Activated T-cell treated with anti-CD3 and anti-CD28 coated beads, Interleukin-2, amount 50 U/mL, for 24 hours (primary cell): Measurements from ENCODE around the gene GRWD1.

Experiments used
- DNase-seq: peaks from one replicate; pipeline ENCODE4 v3.0.0-alpha.2; 2020
- H3K27ac Mint-ChIP-seq: 2 replicates; pipeline ENCODE4 v1.8.0; 2020; ENCODE audit warnings: mild to moderate bottlenecking, mixed read lengths
- H3K27me3 Mint-ChIP-seq: 2 replicates; pipeline ENCODE4 v1.8.0; 2020; ENCODE audit warnings: mixed read lengths
- H3K36me3 Mint-ChIP-seq: 2 replicates; pipeline ENCODE4 v1.8.0; 2020; ENCODE audit warnings: low read depth, mixed read lengths
- H3K4me1 Mint-ChIP-seq: 2 replicates; pipeline ENCODE4 v1.8.0; 2020; ENCODE audit warnings: low read depth, mixed read lengths
- H3K4me3 Mint-ChIP-seq: 2 replicates; pipeline ENCODE4 v1.8.0; 2020; ENCODE audit warnings: mild to moderate bottlenecking, moderate library complexity, mixed read lengths
- H3K9me3 Mint-ChIP-seq: 2 replicates; pipeline ENCODE4 v1.8.0; 2020; ENCODE audit warnings: mixed read lengths

Gene GRWD1

GRCh38 chr19:48415395-48415794 is 30.4 kb upstream of the GRWD1 start:
- peak; percentile 75 for DNase-seq
- Mint-ChIP-seq H3K27me3 (peaks cover 19% of the 10 kb centered on the region), H3K4me3 (peak overlapping the region; percentile 70), H3K9me3 (no peaks in the 10 kb centered on the region), H3K4me1 (peaks cover 28% of the 10 kb centered on the region), H3K27ac (no peak overlapping the region), H3K36me3 (no peaks in the 10 kb centered on the region)

- no peak for DNase-seq
- H3K27ac Mint-ChIP-seq, result no peak overlapping the region
- H3K4me3 Mint-ChIP-seq, result peak overlapping the region; percentile 6
- peaks cover 19% of the 10 kb centered on the region for H3K27me3 Mint-ChIP-seq
- H3K9me3 Mint-ChIP-seq, result no peaks in the 10 kb centered on the region
- H3K4me1 Mint-ChIP-seq, result peaks cover 28% of the 10 kb centered on the region
- H3K36me3 Mint-ChIP-seq, result no peaks in the 10 kb centered on the region
Observed at GRCh38 chr19:48415806-48416221, 30.0 kb upstream of the GRWD1 start.

GRCh38 chr19:48417421-48417820 is 28.4 kb upstream of the GRWD1 start:
- no peaks in the 10 kb centered on the region for H3K9me3 Mint-ChIP-seq
- peaks cover 19% of the 10 kb centered on the region for H3K27me3 Mint-ChIP-seq
- H3K27ac Mint-ChIP-seq, result no peak overlapping the region
- H3K36me3 Mint-ChIP-seq, result no peaks in the 10 kb centered on the region
- H3K4me1 Mint-ChIP-seq, result peaks cover 28% of the 10 kb centered on the region
- DNase-seq, result no peak
- no peak overlapping the region for H3K4me3 Mint-ChIP-seq

GRCh38 chr19:48418317-48419064 is 27.3 kb upstream of the GRWD1 start:
- DNase-seq, result no peak
- Mint-ChIP-seq H3K36me3 (no peaks in the 10 kb centered on the region), H3K27ac (peak overlapping the region; percentile 84), H3K4me1 (peaks cover 28% of the 10 kb centered on the region), H3K27me3 (peaks cover 19% of the 10 kb centered on the region), H3K4me3 (peak overlapping the region; percentile 55), H3K9me3 (no peaks in the 10 kb centered on the region)

DNA sequence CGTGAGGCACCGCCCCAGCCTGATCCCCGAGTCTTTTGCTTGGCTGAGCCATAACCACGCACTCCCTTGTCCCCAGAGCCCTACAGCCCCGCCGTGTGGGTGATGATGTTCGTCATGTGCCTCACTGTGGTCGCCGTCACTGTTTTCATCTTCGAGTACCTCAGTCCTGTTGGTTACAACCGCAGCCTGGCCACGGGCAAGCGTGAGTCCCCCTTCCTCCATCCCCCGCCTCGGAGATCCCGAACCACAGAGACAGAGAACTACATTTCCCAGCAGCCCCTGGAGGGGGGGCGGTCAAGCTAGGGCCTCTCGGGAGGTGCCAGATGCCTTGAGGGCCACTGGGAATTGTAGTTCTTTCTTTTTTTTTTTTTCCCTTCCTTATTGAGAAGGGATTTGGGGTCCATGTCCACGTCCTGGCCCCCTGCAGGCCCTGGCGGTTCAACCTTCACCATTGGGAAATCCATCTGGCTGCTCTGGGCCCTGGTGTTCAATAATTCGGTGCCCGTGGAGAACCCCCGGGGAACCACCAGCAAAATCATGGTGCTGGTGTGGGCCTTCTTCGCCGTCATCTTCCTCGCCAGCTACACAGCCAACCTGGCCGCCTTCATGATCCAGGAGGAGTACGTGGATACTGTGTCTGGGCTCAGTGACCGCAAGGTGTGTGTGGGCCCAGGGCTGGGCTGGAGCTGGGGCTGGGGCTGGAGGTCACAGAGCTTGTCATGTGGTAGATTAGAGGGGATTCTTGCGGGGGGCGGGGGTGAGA is 26.4 kb upstream of the GRWD1 start:
- Mint-ChIP-seq H3K4me3 (peak overlapping the region; percentile 55), H3K27me3 (peaks cover 19% of the 10 kb centered on the region), H3K27ac (peak overlapping the region; percentile 84), H3K9me3 (no peaks in the 10 kb centered on the region), H3K36me3 (no peaks in the 10 kb centered on the region), H3K4me1 (peaks cover 28% of the 10 kb centered on the region)
- peak; percentile 82 for DNase-seq

GRCh38 chr19:48421548-48421947 is 24.2 kb upstream of the GRWD1 start:
- Mint-ChIP-seq H3K4me3 (no peak overlapping the region), H3K36me3 (no peaks in the 10 kb centered on the region), H3K27ac (no peak overlapping the region), H3K4me1 (peaks cover 19% of the 10 kb centered on the region), H3K9me3 (no peaks in the 10 kb centered on the region), H3K27me3 (peaks cover 8% of the 10 kb centered on the region)
- no peak for DNase-seq

- H3K36me3 Mint-ChIP-seq, result no peaks in the 10 kb centered on the region
- no peaks in the 10 kb centered on the region for H3K27me3 Mint-ChIP-seq
- no peak overlapping the region for H3K27ac Mint-ChIP-seq
- no peak overlapping the region for H3K4me3 Mint-ChIP-seq
- H3K9me3 Mint-ChIP-seq, result no peaks in the 10 kb centered on the region
- DNase-seq, result no peak
- peaks cover 5% of the 10 kb centered on the region for H3K4me1 Mint-ChIP-seq
Observed at GRCh38 chr19:48424694-48425219, 21.0 kb upstream of the GRWD1 start.

DNA sequence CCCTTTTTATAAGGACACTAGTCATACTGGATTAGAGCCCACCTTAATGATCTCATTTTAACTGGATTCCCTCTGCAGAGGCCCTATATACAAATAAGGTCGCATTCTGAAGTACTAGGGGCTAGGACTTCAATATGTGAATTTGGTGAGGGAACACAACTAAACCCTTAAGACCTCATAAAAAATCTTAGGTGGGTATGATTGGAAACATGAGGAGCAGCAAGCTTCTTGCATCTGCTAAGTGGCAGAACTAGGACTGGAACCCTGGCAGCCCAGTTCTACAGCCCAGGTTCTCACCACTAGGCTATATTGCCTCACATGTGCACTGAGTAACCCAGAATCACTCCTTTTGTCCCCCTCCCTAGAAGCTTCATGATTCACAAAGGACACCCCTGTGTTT is 17.1 kb upstream of the GRWD1 start:
- H3K4me1 Mint-ChIP-seq, result peaks cover 5% of the 10 kb centered on the region
- H3K27ac Mint-ChIP-seq, result no peak overlapping the region
- DNase-seq, result no peak
- no peaks in the 10 kb centered on the region for H3K27me3 Mint-ChIP-seq
- H3K4me3 Mint-ChIP-seq, result no peak overlapping the region
- H3K36me3 Mint-ChIP-seq, result no peaks in the 10 kb centered on the region
- no peaks in the 10 kb centered on the region for H3K9me3 Mint-ChIP-seq

DNA sequence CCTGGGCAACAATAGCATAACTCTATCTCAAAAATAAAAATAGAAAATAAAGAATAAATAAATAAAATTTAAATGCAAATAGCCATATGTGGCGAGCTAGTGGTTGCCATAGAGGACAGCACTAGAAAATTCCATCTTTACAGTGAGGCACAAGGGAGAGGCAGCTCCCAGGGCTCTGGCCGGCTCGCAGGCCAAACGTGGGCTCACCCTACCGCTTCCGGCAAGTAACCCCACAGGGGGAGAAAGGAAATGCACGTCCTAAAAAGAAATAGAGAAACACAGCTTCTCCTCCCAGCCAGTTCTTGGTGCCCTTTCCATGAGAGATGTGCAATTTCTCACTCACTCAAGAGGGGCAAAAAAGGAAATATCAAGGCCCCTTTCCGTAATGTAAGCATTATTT is 12.4 kb upstream of the GRWD1 start:
- Mint-ChIP-seq H3K27ac (no peak overlapping the region), H3K27me3 (peaks cover 23% of the 10 kb centered on the region), H3K4me3 (no peak overlapping the region), H3K36me3 (no peaks in the 10 kb centered on the region), H3K9me3 (no peaks in the 10 kb centered on the region), H3K4me1 (no peaks in the 10 kb centered on the region)
- no peak for DNase-seq

DNA sequence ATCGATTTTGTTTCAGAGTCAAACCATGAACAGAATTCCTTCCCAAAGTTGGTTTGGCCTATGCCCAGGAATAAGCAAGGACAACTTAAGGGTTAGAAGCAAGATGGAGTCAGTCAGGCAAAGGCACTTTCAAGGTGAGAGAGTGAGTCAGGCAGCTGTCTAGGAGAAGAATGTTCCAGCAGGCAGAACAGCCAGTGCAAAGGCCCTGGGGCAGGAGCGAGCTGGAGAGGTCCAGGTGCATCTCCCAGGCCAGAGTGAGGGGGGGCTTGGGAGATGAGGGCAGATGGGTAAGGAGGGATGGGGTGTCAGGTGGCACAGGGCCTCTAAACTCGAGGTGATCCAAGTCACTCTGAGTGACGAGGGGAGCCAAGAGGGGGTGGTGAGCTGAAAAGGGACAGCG is 9.2 kb upstream of the GRWD1 start:
- no peaks in the 10 kb centered on the region for H3K9me3 Mint-ChIP-seq
- no peaks in the 10 kb centered on the region for H3K36me3 Mint-ChIP-seq
- no peak for DNase-seq
- no peak overlapping the region for H3K27ac Mint-ChIP-seq
- H3K4me1 Mint-ChIP-seq, result no peaks in the 10 kb centered on the region
- H3K4me3 Mint-ChIP-seq, result no peak overlapping the region
- peaks cover 30% of the 10 kb centered on the region for H3K27me3 Mint-ChIP-seq

DNA sequence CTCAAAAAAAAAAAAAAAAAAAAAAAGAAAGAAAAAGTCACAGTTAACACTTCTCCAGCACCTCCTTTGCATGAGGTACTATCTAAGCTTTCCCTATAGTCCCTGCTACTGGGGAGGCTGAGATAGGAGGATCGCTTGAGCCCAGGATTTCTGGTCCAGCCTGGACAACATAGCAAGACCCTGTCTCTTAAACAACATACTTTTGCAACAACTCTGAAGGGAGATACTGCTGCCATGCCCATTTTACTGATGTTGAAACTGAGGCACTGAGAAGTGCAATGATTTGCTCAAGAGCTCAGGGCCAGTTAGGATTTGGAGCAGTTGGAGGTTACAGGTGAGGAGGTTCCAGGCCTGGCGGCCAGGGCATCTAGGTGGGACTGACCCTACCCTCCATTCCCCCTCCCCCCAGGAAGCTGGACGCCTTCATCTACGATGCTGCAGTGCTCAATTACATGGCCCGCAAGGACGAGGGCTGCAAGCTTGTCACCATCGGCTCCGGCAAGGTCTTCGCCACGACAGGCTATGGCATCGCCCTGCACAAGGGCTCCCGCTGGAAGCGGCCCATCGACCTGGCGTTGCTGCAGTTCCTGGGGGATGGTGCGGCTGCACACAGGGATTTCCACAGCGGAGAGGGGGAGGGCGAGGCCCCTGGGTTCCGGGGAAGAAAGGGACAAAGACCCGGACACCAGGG is 4.3 kb upstream of the GRWD1 start:
- Mint-ChIP-seq H3K9me3 (no peaks in the 10 kb centered on the region), H3K36me3 (peaks cover 12% of the 10 kb centered on the region), H3K4me1 (peaks cover 16% of the 10 kb centered on the region), H3K27me3 (peaks cover 41% of the 10 kb centered on the region), H3K27ac (no peak overlapping the region), H3K4me3 (no peak overlapping the region)
- no peak for DNase-seq

DNA sequence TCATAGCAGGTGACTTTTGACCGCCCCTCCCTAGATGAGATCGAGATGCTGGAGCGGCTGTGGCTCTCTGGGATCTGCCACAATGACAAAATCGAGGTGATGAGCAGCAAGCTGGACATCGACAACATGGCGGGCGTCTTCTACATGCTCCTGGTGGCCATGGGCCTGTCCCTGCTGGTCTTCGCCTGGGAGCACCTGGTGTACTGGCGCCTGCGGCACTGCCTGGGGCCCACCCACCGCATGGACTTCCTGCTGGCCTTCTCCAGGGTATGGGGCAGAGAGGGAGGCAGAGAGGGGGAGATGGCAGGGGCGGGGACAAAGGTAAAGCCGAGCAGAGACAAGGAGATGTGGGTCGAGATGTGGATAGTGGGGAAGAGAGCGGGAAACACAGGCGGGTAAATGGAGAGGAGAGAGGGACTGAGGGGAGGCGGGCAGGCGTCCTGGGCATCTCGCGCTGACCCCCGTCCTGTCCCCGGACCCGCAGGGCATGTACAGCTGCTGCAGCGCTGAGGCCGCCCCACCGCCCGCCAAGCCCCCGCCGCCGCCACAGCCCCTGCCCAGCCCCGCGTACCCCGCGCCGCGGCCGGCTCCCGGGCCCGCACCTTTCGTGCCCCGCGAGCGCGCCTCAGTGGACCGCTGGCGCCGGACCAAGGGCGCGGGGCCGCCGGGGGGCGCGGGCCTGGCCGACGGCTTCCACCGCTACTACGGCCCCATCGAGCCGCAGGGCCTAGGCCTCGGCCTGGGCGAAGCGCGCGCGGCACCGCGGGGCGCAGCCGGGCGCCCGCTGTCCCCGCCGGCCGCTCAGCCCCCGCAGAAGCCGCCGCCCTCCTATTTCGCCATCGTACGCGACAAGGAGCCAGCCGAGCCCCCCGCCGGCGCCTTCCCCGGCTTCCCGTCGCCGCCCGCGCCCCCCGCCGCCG is 3.4 kb upstream of the GRWD1 start:
- no peak for DNase-seq
- Mint-ChIP-seq H3K36me3 (peaks cover 19% of the 10 kb centered on the region), H3K4me1 (peaks cover 20% of the 10 kb centered on the region), H3K27me3 (peaks cover 34% of the 10 kb centered on the region), H3K27ac (no peak overlapping the region), H3K4me3 (peak overlapping the region; percentile 16), H3K9me3 (no peaks in the 10 kb centered on the region)

- DNase-seq, result no peak
- Mint-ChIP-seq H3K9me3 (no peaks in the 10 kb centered on the region), H3K36me3 (peaks cover 28% of the 10 kb centered on the region), H3K27me3 (peaks cover 27% of the 10 kb centered on the region), H3K4me3 (no peak overlapping the region), H3K4me1 (peaks cover 29% of the 10 kb centered on the region), H3K27ac (no peak overlapping the region)
Observed at GRCh38 chr19:48443256-48443655, 2.5 kb upstream of the GRWD1 start.

GRCh38 chr19:48443731-48444128 is 2.1 kb upstream of the GRWD1 start:
- peaks cover 27% of the 10 kb centered on the region for H3K27me3 Mint-ChIP-seq
- H3K27ac Mint-ChIP-seq, result no peak overlapping the region
- no peaks in the 10 kb centered on the region for H3K9me3 Mint-ChIP-seq
- DNase-seq, result no peak
- H3K4me1 Mint-ChIP-seq, result peaks cover 33% of the 10 kb centered on the region
- H3K36me3 Mint-ChIP-seq, result peaks cover 32% of the 10 kb centered on the region
- no peak overlapping the region for H3K4me3 Mint-ChIP-seq
